SK-N-MC (cell line): ENCODE data around the gene ZNF141.

Source experiments
- EZH2 ChIP-seq: fragments of 200-600 bp; sonication (generic); IDR thresholded peaks from one replicate; pipeline ENCODE4 v1.6.1; 2017; ENCODE audit warnings: antibody characterized with exemption
- FOXP2 ChIP-seq: optimal IDR thresholded peaks from 2 replicates; pipeline ENCODE3; 2011; ENCODE audit warnings: mild to moderate bottlenecking, moderate library complexity; ENCODE audit not compliant: insufficient read depth; ENCODE audit errors: extremely low read length, control extremely low read depth
- POLR2AphosphoS5 ChIP-seq: IDR thresholded peaks from 2 replicates; pipeline ENCODE4 v1.6.1; 2012; ENCODE audit warnings: mild to moderate bottlenecking, low read depth, low read length, borderline replicate concordance

DNA sequence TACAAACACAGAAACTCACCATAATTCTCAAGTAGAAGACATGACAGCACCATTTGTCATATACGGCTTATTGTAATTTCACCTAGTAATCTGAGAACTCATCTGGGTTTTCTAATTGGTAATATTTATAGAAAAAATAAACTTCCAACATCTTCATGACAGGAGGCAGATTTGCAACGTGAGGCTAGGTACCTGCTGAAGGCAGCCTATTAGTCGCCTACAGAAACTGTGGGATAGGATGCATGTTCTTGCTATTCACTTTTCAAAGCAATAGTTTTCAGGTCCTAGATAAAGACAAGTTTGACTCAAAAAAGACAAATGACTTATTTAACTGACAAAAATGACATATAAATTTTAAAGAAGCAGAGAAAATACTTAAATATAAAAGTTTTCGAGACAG is 35.2 kb upstream of the ZNF141 start:
- TF ChIP-seq EZH2 (no peak), POLR2AphosphoS5 (no peak), FOXP2 (no peak)
